HG03064 (cell line): ENCODE data around the gene NOS1AP.
"Not testable (repeated sequence)": the region's sequence is repeated elsewhere in the genome, so short reads cannot be mapped to it uniquely, and the experiment has no call there.

ENCODE experiments used
- ATAC-seq: cut with Tn5 transposase; IDR thresholded peaks from one replicate; pipeline ENCODE4 v1.9.1; 2021; ENCODE audit warnings: low read depth; ENCODE audit not compliant: unreplicated experiment

The NOS1AP gene

DNA sequence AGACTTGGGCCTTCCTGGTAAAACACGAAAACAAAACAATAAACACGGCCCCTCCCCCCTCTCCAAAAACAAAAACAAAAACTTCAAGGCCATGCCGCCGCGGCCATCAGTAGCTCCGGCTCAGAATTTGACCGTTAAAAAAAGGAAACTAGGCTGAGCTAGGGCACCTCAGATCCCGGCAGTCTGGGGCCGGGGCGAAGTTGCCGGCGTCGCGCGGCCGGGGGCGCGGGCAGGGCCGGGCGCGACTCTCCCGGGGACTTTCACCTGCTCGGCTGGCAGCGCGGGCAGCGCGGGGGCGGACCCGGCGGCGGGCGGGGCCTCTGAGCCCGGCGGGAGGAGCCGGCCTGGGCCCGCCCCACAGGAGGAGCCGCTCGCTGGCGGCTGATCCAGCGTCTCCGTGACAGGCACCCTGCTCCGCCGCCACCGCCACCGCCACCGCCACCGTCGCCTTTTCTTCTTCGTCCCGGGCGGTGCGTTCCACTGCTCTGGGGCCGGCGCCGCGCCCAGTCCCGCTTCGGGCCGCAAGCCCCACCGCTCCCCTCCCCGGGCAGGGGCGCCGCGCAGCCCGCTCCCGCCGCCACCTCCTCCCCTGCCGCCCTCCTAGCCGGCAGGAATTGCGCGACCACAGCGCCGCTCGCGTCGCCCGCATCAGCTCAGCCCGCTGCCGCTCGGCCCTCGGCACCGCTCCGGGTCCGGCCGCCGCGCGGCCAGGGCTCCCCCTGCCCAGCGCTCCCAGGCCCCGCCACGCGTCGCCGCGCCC is at the start of gene NOS1AP:
NOS1AP (plus strand) TSS at position 358 of the 760 bp plus-strand sequence. CDS start 487 bp downstream, outside the sequence.
- ATAC-seq = peak; percentile 97

GRCh38 chr1:162020150-162020549 is 49.3 kb upstream of the NOS1AP start:
- no peak for ATAC-seq

DNA sequence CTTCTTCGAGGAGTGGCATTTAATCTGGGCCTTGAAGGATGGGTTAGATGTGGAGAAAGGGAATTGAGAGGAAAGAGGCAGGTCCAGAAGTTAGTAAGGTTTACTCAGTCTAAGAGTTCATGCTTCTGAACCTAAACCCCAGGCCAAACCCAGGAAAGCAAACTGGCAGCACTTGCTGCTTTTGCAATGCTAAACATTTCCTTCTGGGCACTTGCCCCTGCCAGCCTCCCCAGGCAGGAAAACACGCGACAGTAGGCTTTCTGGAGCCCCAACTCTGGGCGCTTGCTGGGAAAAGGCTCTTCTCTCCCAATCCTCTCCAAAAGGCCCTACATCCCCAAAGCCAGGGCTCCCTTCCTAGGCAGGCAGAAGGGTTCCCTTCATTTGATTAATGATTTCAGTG is 48.4 kb upstream of the NOS1AP start:
- ATAC-seq = no peak

- no peak for ATAC-seq
These were observed 46.9 kb upstream of the NOS1AP start for GRCh38 chr1:162022626-162023025.

DNA sequence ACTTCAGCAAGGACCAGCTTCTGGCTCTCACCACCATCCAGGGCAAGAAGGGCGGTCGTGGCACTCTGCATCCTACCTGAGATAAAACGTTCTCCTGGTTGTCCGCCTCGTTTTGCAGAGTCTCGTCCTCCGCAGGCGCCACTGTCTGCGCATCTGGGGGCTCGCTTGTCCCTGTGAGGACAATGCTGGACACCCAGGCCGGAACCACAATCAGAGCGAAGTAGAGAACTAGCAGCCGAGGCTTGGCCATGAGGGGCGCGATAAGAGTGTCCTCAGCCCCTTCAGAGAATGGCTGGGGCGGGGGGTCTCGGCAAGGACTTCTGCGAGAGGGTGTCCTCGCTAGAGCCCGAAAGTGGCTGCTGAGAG is 46.3 kb upstream of the NOS1AP start:
- no peak for ATAC-seq

DNA sequence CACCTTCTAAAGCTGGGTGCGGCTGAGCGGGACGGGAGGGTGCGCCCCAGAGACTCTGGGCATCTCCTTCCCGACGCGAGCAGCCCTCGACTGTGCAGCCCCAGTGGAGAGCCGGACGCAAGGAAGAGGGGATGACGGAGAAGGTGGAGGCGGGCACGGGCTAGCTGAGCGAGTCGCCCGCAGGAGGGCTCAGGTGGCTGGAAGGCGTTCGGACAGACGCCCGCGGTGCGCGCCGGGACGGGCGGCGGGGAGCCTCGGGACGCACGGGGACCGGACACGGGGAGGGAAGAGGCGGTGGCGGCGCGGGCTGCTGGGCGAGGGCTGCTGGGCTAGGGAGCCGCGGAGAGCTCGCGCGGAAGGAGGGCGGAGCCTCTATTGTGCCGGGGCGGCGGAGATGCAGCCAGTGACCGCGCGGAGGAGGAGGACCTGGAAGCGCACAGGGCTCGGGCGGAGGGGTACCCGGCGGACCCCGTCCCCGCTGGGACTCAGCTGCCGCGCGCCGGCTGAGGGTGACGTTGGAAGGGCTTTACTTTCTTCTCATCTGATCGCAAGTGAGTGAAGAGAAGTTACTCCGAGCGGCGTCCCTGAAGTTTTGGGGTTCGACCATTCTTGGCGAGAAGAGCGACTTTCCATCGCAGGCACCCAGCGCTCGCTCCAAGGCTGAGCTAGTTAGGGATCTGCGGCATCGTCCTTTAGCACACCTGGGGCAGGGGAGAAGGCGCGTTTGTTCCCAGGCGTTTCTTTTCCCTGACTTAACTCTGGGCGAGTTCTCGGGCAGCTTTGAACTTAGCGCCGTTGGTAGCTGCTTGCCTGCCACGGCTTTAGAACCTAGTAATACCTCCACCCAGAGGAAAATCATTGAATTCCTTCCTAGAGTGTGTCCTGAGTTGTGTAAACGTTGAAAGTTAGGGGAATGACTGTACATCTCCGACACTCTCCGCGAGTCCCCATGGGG is 45.7 kb upstream of the NOS1AP start, which contains the start of gene OLFML2B:
OLFML2B (minus strand) TSS at position 323 of the 955 bp plus-strand sequence. CDS start 439 bp downstream, outside the sequence.
- no peak for ATAC-seq

- no peak for ATAC-seq
These were observed 44.0 kb upstream of the NOS1AP start for GRCh38 chr1:162025541-162025940.

DNA sequence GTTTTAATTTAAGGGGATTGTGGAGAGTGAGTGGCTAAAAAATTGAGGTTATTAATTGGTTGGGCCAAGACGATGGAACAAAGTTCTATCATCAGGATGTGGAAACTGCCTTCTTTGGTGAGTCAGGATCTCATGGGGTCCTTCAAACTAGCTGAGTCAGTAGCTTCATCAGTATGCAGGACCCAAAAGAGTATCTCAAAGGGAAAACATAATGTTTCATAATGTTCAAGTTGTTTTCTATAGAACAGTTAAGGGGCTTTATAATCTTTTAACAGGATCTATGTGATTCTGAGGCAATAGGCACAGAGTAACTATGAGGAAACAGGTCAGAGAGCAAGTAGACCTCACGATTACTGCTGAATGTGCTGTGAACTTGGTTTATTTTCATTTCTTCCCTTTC is 42.6 kb upstream of the NOS1AP start:
- no peak for ATAC-seq

DNA sequence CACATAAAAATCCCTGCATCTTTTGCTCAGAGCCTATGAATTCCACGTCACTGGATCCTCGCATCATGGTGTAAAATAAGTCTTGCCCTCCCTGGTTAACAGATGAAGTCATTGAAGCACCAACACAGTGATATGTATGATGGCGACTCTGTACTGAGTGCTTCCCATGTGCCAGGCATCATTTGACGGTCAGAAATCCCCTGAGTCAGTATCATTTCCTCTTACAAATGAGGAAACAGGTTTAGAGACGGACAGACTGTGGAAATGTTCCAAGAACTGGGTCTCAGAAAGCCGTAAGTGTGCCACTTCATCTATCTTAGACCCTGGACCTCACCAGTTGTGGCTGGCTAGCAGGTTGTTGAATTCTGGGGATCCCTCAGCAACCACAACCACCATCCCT is 40.8 kb upstream of the NOS1AP start:
- ATAC-seq = no peak

GRCh38 chr1:162029157-162029556 is 40.3 kb upstream of the NOS1AP start:
- ATAC-seq = no peak

- no peak for ATAC-seq
These were observed 38.7 kb upstream of the NOS1AP start for GRCh38 chr1:162030759-162031280.

DNA sequence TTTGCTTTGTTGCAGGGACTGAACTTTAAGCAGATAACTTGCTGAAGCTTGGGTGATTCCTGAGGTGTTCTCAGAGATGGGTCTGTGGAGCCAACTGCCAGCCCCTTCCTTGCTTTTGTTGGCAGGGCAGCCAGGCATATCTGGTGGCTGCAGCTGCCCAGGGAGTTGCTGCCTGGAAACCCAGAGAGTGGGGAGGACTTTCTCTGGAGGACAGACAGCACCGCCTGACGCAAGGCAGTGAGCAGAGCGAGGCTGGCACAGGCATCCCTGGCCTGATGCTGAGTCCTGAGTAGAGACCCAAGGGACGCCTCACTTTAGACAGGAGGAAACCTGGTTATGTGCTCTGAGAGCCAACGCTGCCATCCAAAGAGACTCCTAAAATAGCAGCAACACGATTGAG is 36.1 kb upstream of the NOS1AP start:
- no peak for ATAC-seq

GRCh38 chr1:162035241-162035640 is 34.2 kb upstream of the NOS1AP start:
- ATAC-seq = no peak

GRCh38 chr1:162036163-162036562 is 33.3 kb upstream of the NOS1AP start:
- no peak for ATAC-seq

GRCh38 chr1:162038624-162039023 is 30.9 kb upstream of the NOS1AP start:
- ATAC-seq = no peak

DNA sequence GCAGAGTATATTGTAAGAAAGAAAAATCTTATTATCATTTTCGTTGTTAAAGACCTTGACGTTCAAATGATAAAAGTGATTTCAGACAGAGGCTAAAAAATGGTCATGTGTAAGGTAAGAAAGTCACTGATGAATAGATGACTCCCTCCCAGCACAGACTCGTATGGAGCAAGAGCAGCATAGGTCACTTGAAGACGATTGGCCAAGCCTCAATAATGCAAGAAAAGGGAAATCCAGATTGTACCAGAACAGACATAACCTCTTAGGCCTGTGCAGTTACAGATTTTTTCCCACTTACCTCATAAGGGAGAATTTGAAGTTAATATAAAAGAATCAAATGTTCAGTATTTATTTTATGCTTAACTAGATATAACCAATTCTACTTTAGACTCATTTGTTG is 29.5 kb upstream of the NOS1AP start:
- ATAC-seq = no peak

DNA sequence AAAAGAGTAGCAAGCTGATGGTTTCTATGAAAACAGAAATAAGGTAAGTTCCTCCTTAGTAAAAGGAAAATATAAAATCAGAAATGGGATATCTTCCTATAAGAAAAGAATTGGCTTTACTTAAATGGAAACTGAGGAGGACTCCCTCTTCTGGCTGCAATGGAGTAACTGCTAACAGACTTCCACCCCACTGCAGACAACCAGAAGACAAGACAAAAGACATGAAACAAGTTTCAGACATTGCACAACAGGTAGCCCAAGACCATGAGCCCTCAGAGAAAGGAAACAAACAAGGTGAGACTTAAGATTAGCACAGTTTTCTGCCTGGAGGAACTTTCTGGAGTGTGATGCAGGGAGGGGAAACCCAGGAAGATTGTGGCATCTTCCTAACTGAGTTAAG is 28.8 kb upstream of the NOS1AP start:
- no peak for ATAC-seq

DNA sequence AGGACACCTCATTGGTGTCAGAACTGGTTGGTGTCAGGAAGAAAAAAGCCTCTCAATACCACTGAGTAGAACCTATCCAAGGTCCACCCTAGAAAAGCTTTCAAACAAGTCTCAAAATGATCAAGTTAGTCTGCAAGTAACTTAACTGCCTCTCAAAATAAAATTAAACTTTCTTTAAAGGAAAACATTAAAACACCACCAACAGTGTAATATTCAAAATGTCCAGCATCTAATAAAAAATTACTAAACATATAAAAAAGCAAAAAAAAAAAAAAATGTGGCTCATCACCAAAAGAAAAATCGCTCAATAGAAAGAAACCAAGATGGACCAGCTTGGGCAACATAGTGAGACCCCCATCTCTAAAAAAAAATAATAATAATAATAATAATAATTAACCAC is 27.1 kb upstream of the NOS1AP start:
- no peak for ATAC-seq

DNA sequence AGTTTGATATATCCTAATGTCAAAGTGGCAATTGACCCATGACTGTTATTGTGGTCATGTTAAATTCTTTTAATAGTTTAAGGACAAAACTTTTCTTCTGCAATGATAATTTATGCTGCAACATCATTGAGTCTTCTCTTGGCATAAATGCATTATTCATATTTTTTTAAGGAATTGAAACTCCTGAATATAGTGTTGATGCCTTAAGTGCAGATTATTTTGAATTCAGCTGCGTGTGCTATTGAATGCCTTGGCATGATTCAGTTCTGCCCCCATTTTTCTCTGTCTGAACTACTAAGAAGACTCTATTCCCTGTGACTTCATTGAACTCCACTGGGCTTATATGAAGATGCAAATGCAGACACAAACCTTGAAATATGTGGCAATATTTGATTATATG is 22.6 kb upstream of the NOS1AP start:
- ATAC-seq = no peak

DNA sequence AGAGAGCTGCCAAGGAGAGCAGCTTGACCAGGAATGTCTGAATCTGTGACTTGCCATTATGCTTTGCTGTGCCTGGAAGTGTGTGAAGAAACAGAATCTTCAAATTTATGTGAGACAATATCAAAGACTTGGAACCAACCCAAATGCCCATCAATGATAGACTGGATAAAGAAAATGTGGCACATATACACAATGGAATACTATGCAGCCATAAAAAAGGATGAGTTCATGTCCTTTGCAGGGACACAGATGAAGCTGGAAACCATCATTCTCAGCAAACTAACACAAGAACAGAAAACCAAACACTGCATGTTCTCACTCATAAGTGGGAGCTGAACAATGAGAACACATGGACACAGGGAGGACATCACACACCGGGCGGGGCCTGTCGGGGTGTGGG is 15.5 kb upstream of the NOS1AP start:
- not testable (repeated sequence) for ATAC-seq

DNA sequence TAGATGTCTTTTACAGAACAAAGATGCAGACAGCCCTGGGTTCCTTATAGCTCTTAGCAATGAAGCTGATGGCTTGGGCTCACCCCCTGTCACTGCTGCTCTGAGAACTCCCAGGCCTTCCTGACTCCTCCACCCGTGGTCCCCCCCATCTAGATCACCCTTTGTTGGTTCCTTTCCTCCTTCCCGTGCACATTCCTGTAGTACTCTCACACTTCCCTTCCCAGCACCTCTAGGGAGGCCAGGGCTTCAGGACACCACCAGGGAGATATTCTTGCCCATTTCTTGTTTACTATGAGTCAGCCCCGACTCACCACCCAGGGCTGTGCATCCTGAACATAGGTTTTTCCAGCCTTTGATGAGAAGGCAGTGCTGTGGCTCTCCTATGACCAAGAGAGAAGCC is 14.4 kb upstream of the NOS1AP start:
- ATAC-seq = no peak
